OCI-LY7 (cell line): ENCODE results near the gene RASA2. TPM values are rescaled to one million over a fixed set of nuclear protein-coding genes. Genes with fewer than 3 reads are reported as not detected.

ENCODE experiments used
- BruUV-seq: library from RNA; stranded (reverse); fragments of 400-500 nt; replicated peaks from 2 replicates; lab custom pipeline; 2021; lab: Mats Ljungman, UMichigan
- CTCF ChIA-PET: fragments of 300-600 bp; sonication (Branson Sonifier 250); formaldehyde crosslinking; loops from one replicate; lab custom pipeline; 2022; ENCODE audit warnings: antibody characterized with exemption; ENCODE audit not compliant: unreplicated experiment; lab: Charles Lee
- POLR2A ChIA-PET: fragments of 300-600 bp; sonication (Branson Sonifier 250); formaldehyde crosslinking; loops from one replicate; lab custom pipeline; 2022; ENCODE audit warnings: antibody characterized with exemption; lab: Charles Lee
- DNase-seq: peaks from one replicate; pipeline ENCODE4 v3.0.0-alpha.2; 2015; ENCODE audit warnings: low spot score
- H2AFZ ChIP-seq: fragments of 200-600 bp; sonication (generic), shearing (Covaris generic); 2 replicates; pipeline ENCODE4 v1.6.1; 2014; ENCODE audit warnings: mild to moderate bottlenecking, antibody characterized with exemption, low read length, moderate library complexity
- H3K27ac ChIP-seq: fragments of 200-600 bp; sonication (generic); 2 replicates; pipeline ENCODE4 v1.5.1; 2014; ENCODE audit warnings: mixed run types, low read depth, mild to moderate bottlenecking, moderate library complexity, low read length, inconsistent platforms; ENCODE audit not compliant: poor library complexity, severe bottlenecking
- H3K36me3 ChIP-seq: fragments of 200-600 bp; sonication (generic); 2 replicates; pipeline ENCODE4 v1.6.1; 2014; ENCODE audit warnings: mild to moderate bottlenecking, antibody characterized with exemption, low read length, moderate library complexity, mixed read lengths; ENCODE audit not compliant: insufficient read depth
- H3K4me1 ChIP-seq: fragments of 200-600 bp; sonication (generic); 2 replicates; pipeline ENCODE4 v1.5.1; 2014; ENCODE audit warnings: mild to moderate bottlenecking, low read length; ENCODE audit not compliant: insufficient read depth, poor library complexity, severe bottlenecking
- H3K4me2 ChIP-seq: fragments of 200-600 bp; sonication (generic); 2 replicates; pipeline ENCODE4 v1.6.1; 2014; ENCODE audit warnings: mild to moderate bottlenecking, low read length
- H3K4me3 ChIP-seq: fragments of 200-600 bp; sonication (generic); 2 replicates; pipeline ENCODE4 v1.5.1; 2014; ENCODE audit warnings: mild to moderate bottlenecking, low read depth, low read length; ENCODE audit not compliant: poor library complexity, severe bottlenecking
- H3K79me2 ChIP-seq: fragments of 200-600 bp; sonication (generic); 2 replicates; pipeline ENCODE4 v1.6.1; 2016; ENCODE audit warnings: low read depth, mild to moderate bottlenecking, low read length, moderate library complexity, mixed read lengths; ENCODE audit not compliant: insufficient read depth
- H3K9me2 ChIP-seq: fragments of 200-600 bp; sonication (generic); 2 replicates; pipeline ENCODE4 v1.6.1; 2016; ENCODE audit warnings: mild to moderate bottlenecking, low read length, mixed read lengths; ENCODE audit not compliant: insufficient read depth
- H3K9me3 ChIP-seq: fragments of 200-600 bp; sonication (generic); 2 replicates; pipeline ENCODE4 v1.6.1; 2014; ENCODE audit warnings: mild to moderate bottlenecking, mixed run types, low read length, mixed read lengths
- H4K20me1 ChIP-seq: fragments of 200-600 bp; sonication (generic); 2 replicates; pipeline ENCODE4 v1.6.1; 2014; ENCODE audit warnings: mild to moderate bottlenecking, antibody characterized with exemption, low read length, moderate library complexity, mixed read lengths; ENCODE audit not compliant: insufficient read depth
- CTCF ChIP-seq: fragments of 200-600 bp; sonication (generic); conservative IDR thresholded peaks from 2 replicates; pipeline ENCODE4 v1.5.1; 2014; ENCODE audit warnings: mild to moderate bottlenecking, antibody characterized with exemption, low read length, moderate library complexity, mixed read lengths
- EZH2phosphoT487 ChIP-seq: fragments of 200-600 bp; sonication (generic); IDR thresholded peaks from 2 replicates; pipeline ENCODE4 v1.6.1; 2018; ENCODE audit warnings: low read depth, borderline replicate concordance, mild to moderate bottlenecking, mixed run types, antibody characterized with exemption, low read length, moderate library complexity, mixed read lengths
- intact Hi-C: fragments of 100-400 bp; cut with micrococcal nuclease; formaldehyde crosslinking; loops from one replicate; pipeline ENCODE4 v1.10.0; 2022; ENCODE audit not compliant: unreplicated experiment
- total RNA-seq, 2 experiments: library from RNA; depleted of rRNA in 1 of 2; stranded (reverse); fragments of >200 nt in 1 of 2; shearing (Covaris generic) in 1 of 2; gene quantifications; 2 replicates each; pipeline ENCODE4 v1.2.3, GENCODE V29; 2014 to 2022

The RASA2 gene
- total RNA-seq, 2 experiments from 2014 or later, result 11.0 to 21.7 TPM

- Histone ChIP-seq H3K27ac (no peak overlapping the region), H3K79me2 (no peaks in the 10 kb centered on the region), H3K4me2 (peak overlapping the region; percentile 30), H3K4me3 (no peak overlapping the region), H3K9me3 (no peaks in the 10 kb centered on the region), H4K20me1 (no peaks in the 10 kb centered on the region), H3K36me3 (peaks cover 19% of the 10 kb centered on the region), H2AFZ (no peak overlapping the region), H3K4me1 (peaks cover 20% of the 10 kb centered on the region), H3K9me2 (no peaks in the 10 kb centered on the region)
- ChIA-PET POLR2A (no interaction called here), CTCF (no interaction called here)
- TF ChIP-seq EZH2phosphoT487 (no peak), CTCF (no peak)
- BruUV-seq, result no TSS peak
- no peak for DNase-seq
- intact Hi-C loops, result no loop called here
Measured at GRCh38 chr3:141528800-141529199, 42.0 kb downstream of the RASA2 start.

GRCh38 chr3:141529256-141529655, 42.4 kb downstream of the RASA2 start:
- intact Hi-C loops, result no loop called here
- H3K27ac ChIP-seq, result no peak overlapping the region
- peaks cover 20% of the 10 kb centered on the region for H3K4me1 ChIP-seq
- H3K79me2 ChIP-seq, result no peaks in the 10 kb centered on the region
- no peak overlapping the region for H2AFZ ChIP-seq
- BruUV-seq, result no TSS peak
- H3K9me3 ChIP-seq, result no peaks in the 10 kb centered on the region
- H3K9me2 ChIP-seq, result no peaks in the 10 kb centered on the region
- no peaks in the 10 kb centered on the region for H4K20me1 ChIP-seq
- no peak for TF ChIP-seq CTCF
- TF ChIP-seq EZH2phosphoT487, result no peak
- 0 out of 2 replicates have a peak overlapping the region, but pooled peaks have one; percentile 30 for H3K4me2 ChIP-seq
- H3K4me3 ChIP-seq, result no peak overlapping the region
- no peak for DNase-seq
- ChIA-PET POLR2A (no interaction called here), CTCF (no interaction called here)
- H3K36me3 ChIP-seq, result peaks cover 20% of the 10 kb centered on the region

- no TSS peak for BruUV-seq
- Histone ChIP-seq H3K4me3 (no peak overlapping the region), H3K36me3 (peaks cover 23% of the 10 kb centered on the region), H3K27ac (no peak overlapping the region), H4K20me1 (no peaks in the 10 kb centered on the region), H3K4me2 (no peak overlapping the region), H2AFZ (no peak overlapping the region), H3K9me3 (no peaks in the 10 kb centered on the region), H3K4me1 (peaks cover 18% of the 10 kb centered on the region), H3K79me2 (no peaks in the 10 kb centered on the region), H3K9me2 (no peaks in the 10 kb centered on the region)
- POLR2A ChIA-PET, result no interaction called here
- intact Hi-C loops, result no loop called here
- CTCF ChIA-PET, result no interaction called here
- TF ChIP-seq EZH2phosphoT487, result no peak
- TF ChIP-seq CTCF, result no peak
- DNase-seq, result no peak
Measured at GRCh38 chr3:141529717-141530414, 43.0 kb downstream of the RASA2 start.
